ENCODE data around the gene C4orf17.

DNA sequence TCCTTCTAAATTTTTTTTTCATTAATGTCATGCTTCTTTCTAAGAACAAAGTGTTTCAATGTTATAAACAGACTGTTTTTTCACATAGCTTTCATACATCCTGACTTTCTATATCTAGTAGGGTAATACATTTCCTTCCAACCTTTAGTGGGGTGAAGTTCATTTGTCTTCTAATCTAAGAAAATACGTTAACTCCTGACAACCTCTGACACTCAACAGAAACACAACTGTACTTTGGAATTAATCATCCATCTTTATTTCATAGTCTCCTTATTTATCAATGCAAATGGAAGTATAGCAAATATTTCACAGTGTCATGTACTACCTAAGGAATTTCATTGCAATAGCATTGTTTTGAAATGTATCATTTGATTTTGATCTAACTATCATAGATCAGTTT lies 61.1 kb downstream of the C4orf17 start:
- TF ChIP-seq, protein P1, sequence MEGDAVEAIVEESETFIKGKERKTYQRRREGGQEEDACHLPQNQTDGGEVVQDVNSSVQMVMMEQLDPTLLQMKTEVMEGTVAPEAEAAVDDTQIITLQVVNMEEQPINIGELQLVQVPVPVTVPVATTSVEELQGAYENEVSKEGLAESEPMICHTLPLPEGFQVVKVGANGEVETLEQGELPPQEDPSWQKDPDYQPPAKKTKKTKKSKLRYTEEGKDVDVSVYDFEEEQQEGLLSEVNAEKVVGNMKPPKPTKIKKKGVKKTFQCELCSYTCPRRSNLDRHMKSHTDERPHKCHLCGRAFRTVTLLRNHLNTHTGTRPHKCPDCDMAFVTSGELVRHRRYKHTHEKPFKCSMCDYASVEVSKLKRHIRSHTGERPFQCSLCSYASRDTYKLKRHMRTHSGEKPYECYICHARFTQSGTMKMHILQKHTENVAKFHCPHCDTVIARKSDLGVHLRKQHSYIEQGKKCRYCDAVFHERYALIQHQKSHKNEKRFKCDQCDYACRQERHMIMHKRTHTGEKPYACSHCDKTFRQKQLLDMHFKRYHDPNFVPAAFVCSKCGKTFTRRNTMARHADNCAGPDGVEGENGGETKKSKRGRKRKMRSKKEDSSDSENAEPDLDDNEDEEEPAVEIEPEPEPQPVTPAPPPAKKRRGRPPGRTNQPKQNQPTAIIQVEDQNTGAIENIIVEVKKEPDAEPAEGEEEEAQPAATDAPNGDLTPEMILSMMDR (IDR thresholded peaks at IDR 0.05; ENCODE audit: insufficient read depth, low read depth, low read length): no peak
- no peak for TF ChIP-seq EZH2 (IDR thresholded peaks at IDR 0.05; ENCODE audit: insufficient read depth, low read length)
